ENCODE measurements around the gene IDH3B.
"Not testable (repeated sequence)": the region's sequence is repeated elsewhere in the genome, so short reads cannot be mapped to it uniquely, and the experiment has no call there.

IDH3B gene

DNA sequence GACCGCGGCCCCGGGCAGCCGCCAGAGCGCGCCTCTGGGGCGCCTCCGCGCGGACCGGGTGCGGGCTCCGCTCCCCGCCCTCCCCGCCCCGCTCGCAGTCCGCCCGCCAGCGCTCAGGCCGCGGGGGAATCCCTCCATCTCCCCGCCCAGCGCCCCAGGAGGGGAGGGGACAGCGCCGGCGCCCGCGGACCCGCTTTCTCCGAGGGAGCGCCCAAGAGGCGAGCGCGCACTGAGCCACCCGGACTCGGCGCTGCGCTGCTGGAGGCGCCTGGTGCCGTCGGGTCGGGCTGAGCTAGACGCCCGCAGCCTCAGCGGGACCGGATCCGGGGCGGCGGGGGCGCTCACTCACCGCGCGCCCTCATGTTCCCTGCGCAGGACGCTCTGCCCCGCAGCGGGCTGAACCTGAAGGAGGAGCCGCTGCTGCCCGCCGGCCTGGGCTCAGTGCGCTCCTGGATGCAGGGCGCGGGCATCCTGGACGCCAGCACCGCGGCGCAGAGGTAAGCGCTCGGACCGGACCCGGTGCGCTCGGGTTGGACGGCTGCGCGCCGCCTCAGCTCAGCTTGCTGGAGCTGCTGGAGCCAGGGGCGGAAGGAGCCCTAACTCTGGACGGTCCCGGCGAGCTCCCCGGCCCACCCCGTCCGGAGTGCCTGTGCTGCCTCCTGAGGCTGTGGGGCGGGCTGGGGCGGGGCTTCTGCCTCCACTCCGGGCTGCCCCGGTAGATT is 29.4 kb upstream of the IDH3B start:
- Histone ChIP-seq H3K27me3 (ENCODE audit: control insufficient read depth, insufficient read depth, low read length) (peaks cover 77% of the 10 kb centered on the region), H3K36me3 (ENCODE audit: insufficient read depth, low read length) (no peaks in the 10 kb centered on the region), H3K4me1 (ENCODE audit: control insufficient read depth, insufficient read depth, low read length) (peaks cover 5% of the 10 kb centered on the region), H3K4me2 (ENCODE audit: low read length) (no peak overlapping the region), H3K9me3 (replicated peaks; ENCODE audit: low read length) (no peaks in the 10 kb centered on the region), H3K9ac (ENCODE audit: low read depth, low read length) (no peak overlapping the region), H3K4me3 (ENCODE audit: low read length) (no peak overlapping the region)

DNA sequence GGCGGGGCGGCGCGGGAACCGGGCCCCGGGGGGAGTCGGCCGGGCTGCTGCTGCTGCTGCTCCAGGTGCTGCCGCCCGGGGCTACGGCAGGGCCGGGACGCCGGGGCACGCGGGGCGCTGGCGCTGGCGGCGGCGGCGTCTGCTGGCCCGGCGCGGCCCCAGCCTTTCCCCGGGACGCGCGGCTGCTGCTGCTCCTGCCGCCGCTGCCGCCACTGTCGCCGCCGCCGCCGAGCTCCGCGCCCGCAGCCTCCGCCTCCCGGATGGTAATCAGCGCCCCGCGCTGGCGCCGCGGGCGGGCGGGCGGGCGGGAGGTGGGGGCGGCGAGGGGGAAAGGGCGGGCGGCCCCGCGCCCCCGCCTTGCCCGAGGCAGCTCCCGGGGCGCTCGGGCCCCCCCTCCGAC is 28.9 kb upstream of the IDH3B start:
- Histone ChIP-seq H3K4me2 (ENCODE audit: low read length) (no peak overlapping the region), H3K36me3 (ENCODE audit: insufficient read depth, low read length) (no peaks in the 10 kb centered on the region), H3K27me3 (ENCODE audit: control insufficient read depth, insufficient read depth, low read length) (peaks cover 76% of the 10 kb centered on the region), H3K4me3 (ENCODE audit: low read length) (no peak overlapping the region), H3K9me3 (replicated peaks; ENCODE audit: low read length) (no peaks in the 10 kb centered on the region), H3K9ac (ENCODE audit: low read depth, low read length) (no peak overlapping the region), H3K4me1 (ENCODE audit: control insufficient read depth, insufficient read depth, low read length) (peaks cover 5% of the 10 kb centered on the region)

DNA sequence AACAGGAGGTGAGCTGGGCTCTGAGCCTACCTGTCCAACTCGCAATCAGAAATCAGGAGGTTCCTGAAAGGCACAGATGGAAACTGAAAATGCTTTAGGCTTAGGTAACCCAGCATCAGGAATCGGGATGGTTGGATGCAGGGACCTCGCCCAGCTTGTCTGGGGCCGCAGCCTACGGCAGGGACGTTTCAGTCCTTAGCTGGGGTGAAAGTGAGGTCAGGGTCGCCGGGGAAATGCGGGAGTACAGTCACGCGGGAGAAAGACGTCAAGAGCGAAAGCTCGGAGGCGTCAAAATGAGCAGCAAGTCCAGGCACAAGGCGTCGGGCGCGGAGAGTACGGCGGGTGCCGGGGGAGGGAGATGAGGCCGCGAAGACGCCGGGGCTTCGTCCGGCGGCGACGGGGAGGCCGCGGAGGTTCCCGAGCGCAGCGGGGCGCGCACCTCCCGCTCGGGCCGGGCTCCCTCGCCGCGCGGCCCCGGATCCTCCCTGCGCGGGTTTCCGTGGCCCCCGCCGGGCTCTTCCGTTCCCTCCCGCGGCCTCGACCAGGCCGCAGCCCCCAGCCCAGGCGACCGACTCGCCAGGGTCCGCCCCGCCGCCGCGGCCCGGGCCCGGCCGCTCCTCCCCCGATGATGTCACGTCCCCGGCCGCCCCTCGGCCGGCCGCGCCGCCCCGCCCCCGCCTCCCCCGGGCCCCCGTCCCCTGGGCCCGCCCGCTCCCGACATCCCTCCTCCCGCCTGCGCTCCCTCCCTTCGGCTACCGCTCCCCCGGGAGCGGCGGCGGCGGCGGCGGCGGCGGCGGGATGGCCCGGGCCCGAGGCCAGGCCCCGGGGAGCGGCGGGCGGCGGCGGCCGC is 28.2 kb upstream of the IDH3B start, which contains the start of gene EBF4:
EBF4 (plus strand) TSS at position 745 of the 850 bp plus-strand sequence. CDS start 866 bp downstream, outside the sequence.
- H3K4me3 ChIP-seq (ENCODE audit: low read length) = peak within 1 kb of the TSS; percentile 54
- H3K9me3 ChIP-seq (replicated peaks; ENCODE audit: low read length) = no peaks in the 10 kb centered on the region
- H3K27me3 ChIP-seq (ENCODE audit: control insufficient read depth, insufficient read depth, low read length) = peaks cover 78% of the 10 kb centered on the region
- peaks cover 5% of the 10 kb centered on the region for H3K4me1 ChIP-seq (ENCODE audit: control insufficient read depth, insufficient read depth, low read length)
- H3K9ac ChIP-seq (ENCODE audit: low read depth, low read length) = no peak within 1 kb of the TSS
- H3K36me3 ChIP-seq (ENCODE audit: insufficient read depth, low read length) = no peaks in the 10 kb centered on the region
- H3K4me2 ChIP-seq (ENCODE audit: low read length) = peak within 1 kb of the TSS; percentile 73

DNA sequence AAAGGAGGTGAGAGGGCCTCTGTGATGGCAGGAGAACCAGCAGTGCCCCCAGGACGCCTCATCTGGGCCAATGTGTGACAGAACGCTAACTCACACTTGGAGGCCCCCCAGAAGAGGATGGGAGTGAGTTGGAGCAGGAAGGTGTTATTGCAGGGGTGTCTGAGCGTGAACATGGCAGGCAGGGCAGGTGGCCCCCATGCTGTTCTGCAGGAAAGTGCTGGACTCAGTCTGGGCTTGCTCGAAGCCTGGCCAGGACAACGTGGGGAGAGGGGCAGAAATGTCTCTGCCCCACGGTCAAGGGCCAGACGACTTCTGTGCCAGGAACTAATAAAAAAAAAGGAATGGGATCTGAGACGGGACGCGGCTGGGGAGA is 27.6 kb upstream of the IDH3B start:
- no peaks in the 10 kb centered on the region for H3K36me3 ChIP-seq (ENCODE audit: insufficient read depth, low read length)
- H3K9me3 ChIP-seq (replicated peaks; ENCODE audit: low read length) = no peaks in the 10 kb centered on the region
- H3K9ac ChIP-seq (ENCODE audit: low read depth, low read length) = no peak overlapping the region
- H3K4me1 ChIP-seq (ENCODE audit: control insufficient read depth, insufficient read depth, low read length) = peaks cover 5% of the 10 kb centered on the region
- H3K4me2 ChIP-seq (ENCODE audit: low read length) = peak overlapping the region; percentile 73
- H3K27me3 ChIP-seq (ENCODE audit: control insufficient read depth, insufficient read depth, low read length) = peaks cover 83% of the 10 kb centered on the region
- H3K4me3 ChIP-seq (ENCODE audit: low read length) = no peak overlapping the region

DNA sequence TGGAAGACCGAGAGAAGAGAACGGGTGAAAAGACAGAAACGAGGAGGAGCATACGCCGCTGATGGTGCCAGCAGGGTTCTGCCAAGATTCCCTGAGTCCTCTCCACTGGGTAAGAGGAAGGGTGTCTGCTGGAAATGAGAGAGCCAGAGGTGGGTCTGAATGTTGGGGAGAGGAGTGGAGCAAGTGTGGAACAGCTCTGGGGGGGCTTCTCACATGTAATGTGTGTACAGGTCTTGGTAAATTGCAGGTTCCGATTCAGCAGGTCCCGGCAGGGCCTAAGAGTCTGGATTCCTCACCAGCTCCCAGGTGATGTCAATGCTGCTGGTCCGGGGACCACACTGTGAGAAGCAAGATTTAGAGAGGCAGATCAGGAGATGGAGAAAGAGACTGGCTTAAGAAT is 27.1 kb upstream of the IDH3B start:
- Histone ChIP-seq H3K9me3 (replicated peaks; ENCODE audit: low read length) (no peaks in the 10 kb centered on the region), H3K4me1 (ENCODE audit: control insufficient read depth, insufficient read depth, low read length) (peaks cover 5% of the 10 kb centered on the region), H3K4me2 (ENCODE audit: low read length) (no peak overlapping the region), H3K36me3 (ENCODE audit: insufficient read depth, low read length) (no peaks in the 10 kb centered on the region), H3K4me3 (ENCODE audit: low read length) (no peak overlapping the region), H3K9ac (ENCODE audit: low read depth, low read length) (no peak overlapping the region), H3K27me3 (ENCODE audit: control insufficient read depth, insufficient read depth, low read length) (peaks cover 85% of the 10 kb centered on the region)

DNA sequence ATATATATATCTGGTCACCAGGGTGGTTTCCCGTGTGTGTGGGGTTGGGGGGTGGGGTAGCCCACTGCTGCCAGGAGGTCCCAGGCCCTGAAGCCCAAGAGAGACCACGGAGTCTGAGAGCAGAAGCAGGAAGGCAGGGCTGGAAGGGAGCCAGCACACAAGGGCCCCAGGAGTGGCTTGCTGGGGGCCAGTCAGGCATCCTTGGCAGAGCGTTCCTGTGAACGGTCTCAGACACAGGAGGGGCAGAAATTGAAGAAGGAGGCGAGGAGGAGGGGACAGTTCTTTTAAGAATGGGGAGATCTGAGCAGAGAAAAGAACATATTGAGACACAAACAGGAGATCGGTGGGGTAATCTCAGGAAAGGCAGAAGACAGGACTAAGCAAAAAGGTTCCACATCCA is 26.7 kb upstream of the IDH3B start:
- no peak overlapping the region for H3K9ac ChIP-seq (ENCODE audit: low read depth, low read length)
- H3K9me3 ChIP-seq (replicated peaks; ENCODE audit: low read length) = no peaks in the 10 kb centered on the region
- H3K27me3 ChIP-seq (ENCODE audit: control insufficient read depth, insufficient read depth, low read length) = peaks cover 85% of the 10 kb centered on the region
- no peak overlapping the region for H3K4me3 ChIP-seq (ENCODE audit: low read length)
- no peak overlapping the region for H3K4me2 ChIP-seq (ENCODE audit: low read length)
- peaks cover 5% of the 10 kb centered on the region for H3K4me1 ChIP-seq (ENCODE audit: control insufficient read depth, insufficient read depth, low read length)
- no peaks in the 10 kb centered on the region for H3K36me3 ChIP-seq (ENCODE audit: insufficient read depth, low read length)

DNA sequence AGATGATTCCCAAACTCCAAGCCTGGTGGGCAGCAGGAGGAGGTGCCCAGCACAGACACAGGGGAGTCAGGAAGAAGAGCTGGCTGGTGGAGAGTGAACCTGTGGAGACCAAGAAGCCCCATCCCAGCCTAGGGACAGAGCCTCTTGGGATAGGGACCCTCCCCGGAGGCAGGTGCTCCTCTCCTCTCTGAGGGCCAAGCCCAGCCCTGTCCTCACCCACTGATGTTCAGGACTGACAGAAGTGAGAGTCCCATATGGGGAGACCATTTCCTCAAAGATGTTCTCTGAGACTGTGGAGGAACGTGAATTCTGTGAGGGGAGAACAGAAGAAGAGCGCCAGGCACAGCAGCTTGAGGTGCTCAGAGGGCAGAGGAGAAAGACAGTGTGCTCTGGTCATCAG is 26.2 kb upstream of the IDH3B start:
- H3K9me3 ChIP-seq (replicated peaks; ENCODE audit: low read length) = no peaks in the 10 kb centered on the region
- H3K27me3 ChIP-seq (ENCODE audit: control insufficient read depth, insufficient read depth, low read length) = peaks cover 82% of the 10 kb centered on the region
- peaks cover 5% of the 10 kb centered on the region for H3K4me1 ChIP-seq (ENCODE audit: control insufficient read depth, insufficient read depth, low read length)
- no peak overlapping the region for H3K4me2 ChIP-seq (ENCODE audit: low read length)
- H3K36me3 ChIP-seq (ENCODE audit: insufficient read depth, low read length) = no peaks in the 10 kb centered on the region
- no peak overlapping the region for H3K4me3 ChIP-seq (ENCODE audit: low read length)
- no peak overlapping the region for H3K9ac ChIP-seq (ENCODE audit: low read depth, low read length)

DNA sequence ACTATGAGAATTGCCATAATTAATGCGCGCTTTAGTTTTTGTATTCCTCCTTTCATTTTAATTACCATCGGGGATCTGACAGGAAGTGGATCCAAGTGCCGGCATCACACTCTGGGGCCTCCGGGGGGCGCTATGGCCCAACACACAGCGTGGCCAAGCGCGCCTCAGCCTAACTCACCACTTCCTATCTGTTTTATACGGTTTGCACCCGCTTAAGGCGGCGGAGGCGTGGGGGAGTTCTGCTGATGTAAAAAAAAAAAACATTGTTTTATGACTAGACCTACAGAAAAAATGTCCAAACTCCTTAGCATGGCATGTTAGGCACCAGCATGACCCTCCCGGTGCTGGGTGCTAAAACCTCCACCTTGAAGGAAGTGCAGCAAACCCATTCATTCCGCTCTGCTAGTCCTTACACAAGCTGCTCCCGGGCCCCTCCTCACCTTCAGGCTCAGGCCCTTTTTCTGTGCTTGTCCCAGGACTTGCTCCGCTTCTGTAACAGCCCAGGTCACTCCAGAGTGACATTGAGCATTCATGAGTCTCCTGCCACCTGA is 24.1 kb upstream of the IDH3B start:
- Histone ChIP-seq H3K9me3 (replicated peaks; ENCODE audit: low read length) (no peaks in the 10 kb centered on the region), H3K4me2 (ENCODE audit: low read length) (peak overlapping the region; percentile 32), H3K27me3 (ENCODE audit: control insufficient read depth, insufficient read depth, low read length) (peaks cover 65% of the 10 kb centered on the region), H3K9ac (ENCODE audit: low read depth, low read length) (no peak overlapping the region), H3K4me3 (ENCODE audit: low read length) (no peak overlapping the region), H3K4me1 (ENCODE audit: control insufficient read depth, insufficient read depth, low read length) (peaks cover 5% of the 10 kb centered on the region), H3K36me3 (ENCODE audit: insufficient read depth, low read length) (no peaks in the 10 kb centered on the region)

DNA sequence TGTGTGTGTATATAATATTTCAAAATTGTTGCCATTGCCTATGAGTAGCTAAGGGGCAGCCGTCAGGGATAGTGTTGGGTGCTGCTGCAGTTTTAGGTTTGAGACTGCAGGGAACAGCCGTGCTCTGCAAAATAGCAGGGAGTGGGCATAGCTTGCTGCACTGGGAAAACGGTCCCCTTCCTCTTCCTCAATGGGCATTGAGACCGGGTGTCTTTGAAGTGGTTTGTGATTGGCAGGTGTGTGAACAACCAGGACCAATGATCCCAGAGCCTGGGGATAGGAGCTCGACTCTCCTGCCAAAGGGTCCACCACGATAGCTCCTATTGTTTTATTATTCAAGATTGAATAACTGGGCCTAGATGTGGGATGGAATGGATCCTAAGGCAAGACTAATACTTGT is 23.5 kb upstream of the IDH3B start:
- Histone ChIP-seq H3K4me3 (ENCODE audit: low read length) (no peak overlapping the region), H3K4me1 (ENCODE audit: control insufficient read depth, insufficient read depth, low read length) (peaks cover 5% of the 10 kb centered on the region), H3K9me3 (replicated peaks; ENCODE audit: low read length) (no peaks in the 10 kb centered on the region), H3K36me3 (ENCODE audit: insufficient read depth, low read length) (no peaks in the 10 kb centered on the region), H3K4me2 (ENCODE audit: low read length) (peak overlapping the region; percentile 32), H3K9ac (ENCODE audit: low read depth, low read length) (no peak overlapping the region), H3K27me3 (ENCODE audit: control insufficient read depth, insufficient read depth, low read length) (peaks cover 65% of the 10 kb centered on the region)

DNA sequence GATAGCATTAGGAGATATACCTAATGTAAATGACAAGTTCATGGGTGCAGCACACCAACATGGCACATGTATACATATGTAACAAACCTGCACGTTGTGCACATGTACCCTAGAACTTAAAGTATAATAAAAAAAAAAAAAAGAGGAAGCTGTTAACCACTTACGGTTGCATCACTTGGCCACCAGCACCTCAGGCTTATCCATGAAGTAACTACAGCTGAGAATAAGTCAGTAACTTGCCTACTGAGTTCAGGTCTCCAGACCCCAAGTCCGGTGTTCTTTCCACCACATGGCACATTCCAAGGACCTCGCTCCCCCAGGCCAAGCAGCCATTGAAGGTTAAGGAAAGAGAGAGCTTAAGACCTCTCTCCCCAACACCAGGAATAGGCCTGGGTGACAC is 20.8 kb upstream of the IDH3B start:
- H3K4me2 ChIP-seq (ENCODE audit: low read length); H3K9me3 ChIP-seq (replicated peaks; ENCODE audit: low read length): not testable (repeated sequence)
- peaks cover 48% of the 10 kb centered on the region for H3K27me3 ChIP-seq (ENCODE audit: control insufficient read depth, insufficient read depth, low read length)

DNA sequence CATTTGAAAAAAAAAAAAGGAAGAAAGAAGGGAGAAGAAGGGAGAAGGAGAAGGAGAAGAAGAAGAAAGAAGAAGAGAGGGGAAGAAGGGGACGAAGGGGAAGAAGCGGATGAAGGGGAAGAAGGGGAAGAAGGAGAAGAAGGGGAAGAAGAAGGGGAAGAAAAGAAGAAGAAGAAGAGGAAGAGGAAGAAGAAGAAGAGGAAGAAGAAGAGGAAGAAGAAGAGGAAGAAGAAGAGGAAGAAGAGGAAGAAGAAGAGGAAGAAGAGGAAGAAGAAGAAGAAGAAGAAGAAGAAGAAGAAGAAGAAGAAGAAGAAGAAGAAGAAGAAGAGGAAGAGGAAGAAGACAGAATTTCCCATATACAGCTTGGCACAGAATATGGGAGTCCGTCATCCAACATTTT is 18.0 kb upstream of the IDH3B start:
- H3K9ac ChIP-seq (ENCODE audit: low read depth, low read length); H3K4me2 ChIP-seq (ENCODE audit: low read length); H3K36me3 ChIP-seq (ENCODE audit: insufficient read depth, low read length); H3K9me3 ChIP-seq (replicated peaks; ENCODE audit: low read length); H3K4me1 ChIP-seq (ENCODE audit: control insufficient read depth, insufficient read depth, low read length); H3K4me3 ChIP-seq (ENCODE audit: low read length): not testable (repeated sequence)
- peaks cover 44% of the 10 kb centered on the region for H3K27me3 ChIP-seq (ENCODE audit: control insufficient read depth, insufficient read depth, low read length)

More for the DNA sequence above, 20.8 kb upstream of the IDH3B start:
- H3K4me1 ChIP-seq (ENCODE audit: control insufficient read depth, insufficient read depth, low read length); H3K36me3 ChIP-seq (ENCODE audit: insufficient read depth, low read length); H3K9ac ChIP-seq (ENCODE audit: low read depth, low read length); H3K4me3 ChIP-seq (ENCODE audit: low read length): not testable (repeated sequence)
